ENCODE results near the gene PTCH2. TPM values are rescaled to one million over a fixed set of nuclear protein-coding genes. Genes with fewer than 3 reads are reported as not detected.
A peak's percentile ranks its signal among the peaks of the same experiment; 100 is the strongest.

Gene PTCH2
- total and polyA plus RNA-seq, 2 of the 13 experiments (the other 11 are each of a cell fraction or from before 2014, with no cell fraction given): 0.60 to 1.5 TPM

DNA sequence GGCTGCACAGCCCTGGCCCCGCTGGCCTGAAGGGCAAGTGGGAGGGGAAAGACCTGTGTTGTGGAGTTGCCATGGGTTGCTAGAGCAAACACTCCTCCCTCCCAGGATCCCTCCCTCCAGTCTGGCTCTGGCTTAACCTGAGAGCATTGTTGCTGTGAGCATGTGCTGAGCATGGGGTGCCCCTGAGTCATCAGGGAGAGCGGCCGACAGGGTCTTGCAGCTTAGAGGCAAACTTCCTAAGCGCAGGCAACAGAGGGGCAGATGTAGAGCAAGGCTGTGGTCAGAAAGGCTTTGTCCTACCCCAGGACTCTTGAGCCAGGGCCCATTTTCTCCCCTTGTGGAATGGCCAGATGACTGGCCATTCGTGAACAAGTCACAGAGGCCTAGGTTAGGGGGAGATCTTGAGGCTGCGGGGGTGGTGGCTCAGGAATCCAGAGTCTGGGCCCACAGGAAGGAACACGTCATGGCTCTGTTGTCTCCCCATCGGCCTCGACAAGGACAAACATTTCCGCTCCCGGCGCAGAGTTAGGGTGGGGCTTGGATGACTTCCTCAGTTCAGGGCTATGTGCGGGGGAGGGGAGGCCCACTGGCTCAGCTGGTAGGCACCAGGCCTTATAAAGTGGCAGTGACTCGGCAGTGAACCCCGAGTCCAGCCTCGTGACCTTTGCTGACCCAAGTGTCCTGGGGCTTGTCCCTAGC, 35.5 kb downstream of the PTCH2 start (continued):
- no peak; the same call in none of the 2 replicates for TF ChIP-seq GMEB1 (CRISPR knock-in tag; IDR thresholded peaks at IDR 0.05; ENCODE audit: borderline replicate concordance)
- peak; percentile 6; the same call in 1 of the 2 replicates for TF ChIP-seq KDM5A (IDR thresholded peaks at IDR 0.05; ENCODE audit: borderline replicate concordance, low read length)
- TF ChIP-seq, protein P1, sequence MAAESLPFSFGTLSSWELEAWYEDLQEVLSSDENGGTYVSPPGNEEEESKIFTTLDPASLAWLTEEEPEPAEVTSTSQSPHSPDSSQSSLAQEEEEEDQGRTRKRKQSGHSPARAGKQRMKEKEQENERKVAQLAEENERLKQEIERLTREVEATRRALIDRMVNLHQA (CRISPR knock-in tag; IDR thresholded peaks at IDR 0.05): no peak
- TF ChIP-seq ZNF580 (CRISPR knock-in tag; IDR thresholded peaks at IDR 0.05; ENCODE audit: borderline replicate concordance, low read depth): 0 out of 2 replicates have a peak, but pooled peaks have one; percentile 8
- TF ChIP-seq HOXA9 (CRISPR knock-in tag; IDR thresholded peaks at IDR 0.05; ENCODE audit: borderline replicate concordance): no peak
- TF ChIP-seq ZNF142 (CRISPR knock-in tag; IDR thresholded peaks at IDR 0.05): no peak
- TF ChIP-seq EZH2 (conservative IDR thresholded peaks at IDR 0.05; ENCODE audit: low read depth, low read length): no peak
- no peak; the same call in 1 of the 2 replicates for TF ChIP-seq ZMYM3 (CRISPR knock-in tag; IDR thresholded peaks at IDR 0.05)
- TF ChIP-seq ZNF713 (CRISPR knock-in tag; IDR thresholded peaks at IDR 0.05): peak; percentile 74
- TF ChIP-seq ZNF205 (CRISPR knock-in tag; IDR thresholded peaks at IDR 0.05): 0 out of 2 replicates have a peak, but pooled peaks have one; percentile 16
- TF ChIP-seq RCOR2 (CRISPR knock-in tag; IDR thresholded peaks at IDR 0.05): peak; percentile 78
- TF ChIP-seq MLX (CRISPR knock-in tag; IDR thresholded peaks at IDR 0.05): peak; percentile 86
- no peak for TF ChIP-seq ATRX (CRISPR knock-in tag; IDR thresholded peaks at IDR 0.05; ENCODE audit: borderline replicate concordance)
- TF ChIP-seq ZNF12 (CRISPR knock-in tag; IDR thresholded peaks at IDR 0.05): peak; percentile 22; the same call in 1 of the 2 replicates
- TF ChIP-seq TBX2 (CRISPR knock-in tag; IDR thresholded peaks at IDR 0.05; ENCODE audit: borderline replicate concordance): peak; percentile 80
- TF ChIP-seq ELF4 (CRISPR knock-in tag; IDR thresholded peaks at IDR 0.05; ENCODE audit: borderline replicate concordance): no peak
- 0 out of 2 replicates have a peak, but pooled peaks have one; percentile 52 for TF ChIP-seq MIER2 (CRISPR knock-in tag; IDR thresholded peaks at IDR 0.05)
- TF ChIP-seq STAG1 (CRISPR knock-in tag; IDR thresholded peaks at IDR 0.05): no peak
- 0 out of 2 replicates have a peak, but pooled peaks have one; percentile 15 for TF ChIP-seq NFE2L2 (IDR thresholded peaks at IDR 0.05; ENCODE audit: low read length)
- no peak for TF ChIP-seq ZNF3 (CRISPR knock-in tag; IDR thresholded peaks at IDR 0.05)
- TF ChIP-seq KLF12 (CRISPR knock-in tag; IDR thresholded peaks at IDR 0.05; ENCODE audit: borderline replicate concordance): no peak; the same call in 1 of the 2 replicates
- peak in 1 of 2 experiments; percentile 69; a peak in 2 of 4 replicates for TF ChIP-seq POLR2A (IDR thresholded peaks at IDR 0.05; ENCODE audit: insufficient read depth in 1 of 2, low read depth in 2 of 2, low read length in 2 of 2)
- no peak for TF ChIP-seq NFYB (CRISPR knock-in tag; IDR thresholded peaks at IDR 0.05)

Data from HepG2 (cell line).